Measurements from ENCODE around the gene TMEM79.

TMEM79 gene

GRCh38 chr1:156246781-156247459 is 37.2 kb upstream of the TMEM79 start:
- Histone ChIP-seq H3K36me3 (ENCODE audit: control insufficient read depth, insufficient read depth, low read length) (peaks cover 24% of the 10 kb centered on the region), H3K27me3 (replicated peaks; ENCODE audit: control insufficient read depth, insufficient read depth, low read length) (no peaks in the 10 kb centered on the region)
- DNase-seq (ENCODE audit: extremely low read depth, insufficient read length) = no peak

GRCh38 chr1:156247460-156248322 is 36.4 kb upstream of the TMEM79 start, which contains the start of gene PAQR6:
PAQR6 (minus strand) TSS chr1:156248056; CDS start chr1:156246731, 1,325 bp downstream.
- H3K36me3 ChIP-seq (ENCODE audit: control insufficient read depth, insufficient read depth, low read length) = peaks cover 29% of the 10 kb centered on the region
- no peak for TF ChIP-seq CTCF (IDR thresholded peaks at IDR 0.05; ENCODE audit: insufficient read depth, low read length, poor library complexity, severe bottlenecking)
- no peak within 1 kb of the TSS for H3K4me3 ChIP-seq (replicated peaks; ENCODE audit: low read depth, low read length)
- DNase-seq (ENCODE audit: extremely low read depth, insufficient read length) = no peak
- H3K27me3 ChIP-seq (replicated peaks; ENCODE audit: control insufficient read depth, insufficient read depth, low read length) = no peaks in the 10 kb centered on the region

More at GRCh38 chr1:156246781-156247459, 37.2 kb upstream of the TMEM79 start:
- TF ChIP-seq CTCF (IDR thresholded peaks at IDR 0.05; ENCODE audit: insufficient read depth, low read length, poor library complexity, severe bottlenecking) = no peak
- no peak overlapping the region for H3K4me3 ChIP-seq (replicated peaks; ENCODE audit: low read depth, low read length)

- Histone ChIP-seq H3K36me3 (ENCODE audit: control insufficient read depth, insufficient read depth, low read length) (peaks cover 34% of the 10 kb centered on the region), H3K4me3 (replicated peaks; ENCODE audit: low read depth, low read length) (no peak overlapping the region), H3K27me3 (replicated peaks; ENCODE audit: control insufficient read depth, insufficient read depth, low read length) (no peaks in the 10 kb centered on the region)
- TF ChIP-seq CTCF (IDR thresholded peaks at IDR 0.05; ENCODE audit: insufficient read depth, low read length, poor library complexity, severe bottlenecking) = no peak
- no peak for DNase-seq (ENCODE audit: extremely low read depth, insufficient read length)
Observed at GRCh38 chr1:156248323-156248683, 35.8 kb upstream of the TMEM79 start.

GRCh38 chr1:156249593-156249992 is 34.5 kb upstream of the TMEM79 start:
- Histone ChIP-seq H3K4me3 (replicated peaks; ENCODE audit: low read depth, low read length) (no peak overlapping the region), H3K27me3 (replicated peaks; ENCODE audit: control insufficient read depth, insufficient read depth, low read length) (no peaks in the 10 kb centered on the region), H3K36me3 (ENCODE audit: control insufficient read depth, insufficient read depth, low read length) (peaks cover 41% of the 10 kb centered on the region)
- TF ChIP-seq CTCF (IDR thresholded peaks at IDR 0.05; ENCODE audit: insufficient read depth, low read length, poor library complexity, severe bottlenecking) = no peak
- DNase-seq (ENCODE audit: extremely low read depth, insufficient read length) = no peak

DNA sequence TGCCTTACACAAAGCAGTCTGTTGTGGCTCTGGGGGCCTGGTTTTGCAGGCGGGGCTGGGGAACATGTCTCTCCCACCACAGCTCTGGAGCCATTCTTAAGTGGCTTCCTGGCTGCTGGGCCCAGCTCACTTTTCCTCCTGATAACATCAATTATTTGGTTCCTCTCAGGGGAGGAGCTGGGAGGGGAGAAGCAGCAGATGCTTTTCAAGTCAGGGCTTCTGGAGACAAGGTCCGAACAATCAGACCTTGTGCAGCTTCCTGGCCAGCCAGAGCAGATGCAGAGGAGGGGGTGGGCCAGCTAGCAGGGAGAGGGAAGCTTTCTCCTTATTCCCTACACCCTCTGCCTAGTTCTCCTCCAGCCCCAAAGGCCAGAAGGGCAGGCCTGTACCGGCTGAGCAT is 32.6 kb upstream of the TMEM79 start:
- TF ChIP-seq CTCF (IDR thresholded peaks at IDR 0.05; ENCODE audit: insufficient read depth, low read length, poor library complexity, severe bottlenecking) = no peak
- Histone ChIP-seq H3K36me3 (ENCODE audit: control insufficient read depth, insufficient read depth, low read length) (peaks cover 43% of the 10 kb centered on the region), H3K27me3 (replicated peaks; ENCODE audit: control insufficient read depth, insufficient read depth, low read length) (no peaks in the 10 kb centered on the region), H3K4me3 (replicated peaks; ENCODE audit: low read depth, low read length) (no peak overlapping the region)
- no peak for DNase-seq (ENCODE audit: extremely low read depth, insufficient read length)

All from GM06990 (cell line).